GM21423 (cell line): ENCODE data around the gene GPR37.

Experiments used
- ATAC-seq: cut with Tn5 transposase; IDR thresholded peaks from one replicate; pipeline ENCODE4 v1.9.1; 2021; ENCODE audit warnings: mild to moderate bottlenecking, moderate library complexity; ENCODE audit not compliant: unreplicated experiment

Gene GPR37

GRCh38 chr7:124780608-124781007 is 15.0 kb upstream of the GPR37 start:
- no peak for ATAC-seq

DNA sequence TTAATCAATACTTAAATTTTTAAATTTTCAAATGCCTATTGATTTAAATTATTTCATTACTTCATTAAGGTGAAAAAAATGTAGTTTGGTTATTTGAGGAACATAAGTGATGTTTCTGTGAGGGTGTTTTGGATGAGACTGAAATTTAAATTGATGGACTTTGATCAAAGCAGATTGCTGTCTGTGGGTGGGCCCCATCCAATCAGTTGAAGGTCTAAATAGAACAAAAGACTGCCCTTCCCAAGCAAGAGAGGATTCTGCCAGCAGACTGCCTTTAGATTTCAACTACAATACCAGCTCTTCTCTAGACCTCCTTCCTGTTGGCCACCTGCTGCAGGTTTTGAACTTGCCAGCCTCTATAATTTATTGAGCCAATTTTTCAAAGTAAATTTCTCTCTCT is 14.5 kb upstream of the GPR37 start:
- ATAC-seq: no peak

- no peak for ATAC-seq
These were observed 14.0 kb upstream of the GPR37 start for GRCh38 chr7:124779620-124780019.

GRCh38 chr7:124779194-124779593 is 13.6 kb upstream of the GPR37 start:
- no peak for ATAC-seq

- no peak for ATAC-seq
These were observed 11.7 kb upstream of the GPR37 start for GRCh38 chr7:124777268-124777667.

- ATAC-seq: no peak
These were observed 10.6 kb upstream of the GPR37 start for GRCh38 chr7:124776153-124776552.

DNA sequence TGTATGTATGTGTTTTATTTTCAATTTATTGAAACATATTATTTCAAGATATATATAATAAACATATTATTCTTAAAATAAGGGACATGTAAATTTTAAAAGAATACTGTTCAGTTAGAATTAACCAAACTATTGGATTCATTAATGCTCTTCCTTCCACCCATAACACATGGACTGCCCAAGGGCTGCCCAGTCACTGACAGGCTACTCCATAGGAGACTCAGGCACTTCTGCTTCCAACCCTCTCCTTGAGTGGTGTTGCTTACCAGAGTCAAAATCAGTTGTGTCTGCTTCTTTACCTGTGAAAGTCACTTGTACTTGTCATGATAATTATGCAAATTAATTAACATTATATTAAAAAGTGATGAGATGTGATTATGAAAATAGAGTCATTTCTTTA is 9.8 kb upstream of the GPR37 start:
- no peak for ATAC-seq

GRCh38 chr7:124773938-124774337 is 8.3 kb upstream of the GPR37 start:
- ATAC-seq: no peak

GRCh38 chr7:124773339-124773738 is 7.7 kb upstream of the GPR37 start:
- ATAC-seq: no peak

- ATAC-seq: no peak
These were observed 3.5 kb upstream of the GPR37 start for GRCh38 chr7:124769136-124769535.

DNA sequence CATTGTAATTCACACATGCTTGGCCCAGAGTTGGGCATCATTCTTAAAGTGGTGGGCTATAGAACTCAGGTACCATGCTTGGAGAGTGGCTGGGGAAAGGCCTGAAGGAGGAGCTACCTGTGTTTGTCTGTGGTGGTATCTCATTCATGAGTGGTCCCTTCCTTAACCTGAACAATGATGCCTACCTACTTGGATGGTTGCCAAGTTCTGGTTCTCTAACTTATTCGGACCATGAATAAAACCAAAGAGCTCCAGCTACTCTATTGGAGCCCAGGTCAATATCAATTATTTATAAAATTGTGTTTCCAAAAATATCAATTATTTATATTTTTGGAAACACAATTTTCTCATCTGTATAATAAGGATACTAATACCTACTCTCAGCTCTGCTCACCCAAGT is 2.9 kb upstream of the GPR37 start:
- no peak for ATAC-seq

DNA sequence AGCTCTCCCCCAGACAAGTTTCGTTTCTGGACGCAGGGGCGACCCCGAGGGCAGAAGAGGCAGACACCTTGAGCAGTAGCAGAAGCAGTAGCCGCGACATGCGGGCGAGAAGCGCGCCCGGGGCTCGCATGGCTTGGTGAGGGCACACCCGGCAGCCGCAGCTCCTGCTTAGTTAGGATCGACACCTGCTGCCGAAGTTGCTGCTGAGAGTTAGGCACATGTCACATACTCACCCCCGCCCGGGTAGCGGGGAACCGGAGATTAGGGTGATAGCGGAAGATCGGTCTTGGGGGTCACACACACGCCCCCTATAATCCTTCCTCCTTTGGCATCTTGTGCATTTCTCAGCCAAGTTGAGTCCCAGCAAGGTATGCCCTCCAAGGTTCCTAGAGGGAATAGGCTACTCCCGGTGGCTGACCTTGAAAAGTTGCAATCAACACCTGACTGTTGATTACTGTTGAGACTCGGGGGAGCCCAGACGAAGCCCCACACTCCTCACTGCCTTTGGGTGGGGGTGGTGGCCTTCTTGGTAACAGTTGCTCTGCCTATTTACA is 668 bp downstream of the GPR37 start:
- peak; percentile 27 for ATAC-seq

DNA sequence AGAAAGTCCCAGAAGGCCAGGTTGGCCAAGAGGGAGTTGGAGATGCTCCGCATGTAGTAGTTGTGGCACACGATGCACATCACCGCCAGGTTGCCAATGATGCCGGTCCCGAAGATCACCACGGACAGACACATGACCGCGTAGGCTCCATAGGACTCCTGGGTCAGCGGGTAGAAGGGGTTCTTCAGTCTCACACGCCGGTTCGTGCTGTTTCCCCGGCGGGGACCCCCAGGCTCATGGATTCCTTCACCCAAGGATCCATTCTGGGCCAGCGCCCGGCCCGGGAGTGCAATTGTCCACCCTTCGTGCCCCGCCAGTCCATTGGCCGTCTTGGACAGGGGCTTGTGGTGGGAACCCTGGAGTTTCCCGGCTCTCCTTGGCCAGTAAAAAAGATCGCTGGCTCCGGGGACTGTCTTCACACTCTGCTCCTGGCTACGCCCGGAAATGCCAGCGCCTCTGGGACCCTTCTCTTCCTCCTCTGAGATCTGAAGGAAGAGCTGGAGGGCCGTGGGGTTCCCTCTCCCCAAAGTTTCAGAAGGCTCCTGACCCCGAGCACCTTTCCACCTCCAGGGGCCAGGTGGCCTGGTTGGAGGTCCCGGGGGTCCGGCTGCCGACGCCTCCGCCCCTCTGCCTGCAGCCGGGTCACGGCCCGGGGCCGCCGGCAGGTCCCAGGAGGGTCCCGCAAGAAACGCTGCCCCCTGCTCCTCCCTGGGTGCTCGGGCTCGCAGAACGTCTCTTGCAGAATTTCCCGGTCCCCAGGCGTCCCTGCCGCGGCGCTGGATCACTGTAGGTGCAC is 1.3 kb downstream of the GPR37 start:
- ATAC-seq: no peak

- ATAC-seq: no peak
These were observed 2.9 kb downstream of the GPR37 start for GRCh38 chr7:124762611-124763143.

- ATAC-seq: no peak
These were observed 4.4 kb downstream of the GPR37 start for GRCh38 chr7:124761164-124761715.

DNA sequence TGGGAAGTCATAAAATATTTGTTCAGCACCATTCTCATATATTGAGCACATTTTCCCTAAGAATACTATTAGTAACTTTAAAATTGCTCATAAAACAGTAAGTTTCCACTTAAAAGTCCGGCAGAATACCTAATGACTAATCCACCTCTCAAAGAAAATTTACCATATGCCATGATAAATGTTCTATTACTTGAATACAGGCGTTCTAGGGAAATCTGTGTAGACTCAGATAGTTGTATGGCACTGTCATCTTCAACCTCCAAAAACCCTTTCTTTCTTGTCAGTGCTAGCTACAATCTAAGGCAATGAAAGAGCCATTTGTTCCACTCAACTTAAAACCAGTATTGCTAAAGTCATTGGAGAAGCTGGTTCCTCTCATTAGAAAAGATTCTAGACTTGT is 7.3 kb downstream of the GPR37 start:
- ATAC-seq: no peak

- ATAC-seq: no peak
These were observed 10.9 kb downstream of the GPR37 start for GRCh38 chr7:124754576-124755268.

GRCh38 chr7:124752310-124752709 is 13.3 kb downstream of the GPR37 start:
- ATAC-seq: no peak

- no peak for ATAC-seq
These were observed 14.6 kb downstream of the GPR37 start for GRCh38 chr7:124751027-124751426.

GRCh38 chr7:124747072-124747471 is 18.5 kb downstream of the GPR37 start:
- no peak for ATAC-seq

- no peak for ATAC-seq
These were observed 27.0 kb downstream of the GPR37 start for GRCh38 chr7:124738639-124739038.
